ENCODE results near the gene DDX23. TPM values are rescaled to one million over a fixed set of nuclear protein-coding genes. Genes with fewer than 3 reads are reported as not detected.
A peak's percentile ranks its signal among the peaks of the same experiment; 100 is the strongest.

Gene DDX23
- polyA plus RNA-seq, 3 donors = 21.4 to 63.8 (median 28.4) TPM

- under 1% methylated on average over 63 of the region's 70 CpGs for WGBS (ENCODE audit: insufficient coverage)
- peak overlapping the region; percentile 100 for H2AFZ ChIP-seq (ENCODE audit: insufficient read depth, low read depth, low read length, poor library complexity, severe bottlenecking)
- Mint-ChIP-seq H3K4me3 (peak overlapping the region; percentile 96 to 99), H3K4me1 (peaks cover 35% of the 10 kb centered on the region), H3K27ac (peak overlapping the region in 4 of 7 donors; percentile 58 to 78 (median 76)), H3K9me3 (peaks cover 0 to 5% (median 0%) of the 10 kb centered on the region in 7 donors), H3K27me3 (ENCODE audit: low read depth in 3 of 3) (peaks cover 26 to 39% (median 37%) of the 10 kb centered on the region in 3 donors), H3K36me3 (peaks cover 0 to 7% of the 10 kb centered on the region in 2 donors)
- no peaks in the 10 kb centered on the region for H3K36me3 ChIP-seq (replicated peaks in 1 of 2; ENCODE audit: control insufficient read depth in 1 of 2, insufficient read depth in 2 of 2, low read length in 2 of 2)
- peak overlapping the region; percentile 69 for H3K9ac ChIP-seq (ENCODE audit: insufficient read depth, low read length, poor library complexity, severe bottlenecking)
- peaks cover 17 to 30% of the 10 kb centered on the region in 2 donors for H3K27me3 ChIP-seq (ENCODE audit: control insufficient read depth in 2 of 2, insufficient read depth in 2 of 2, low read length in 2 of 2)
- peak overlapping the region; percentile 53 to 95 (median 66) for H3K4me3 ChIP-seq (replicated peaks in 1 of 3; ENCODE audit: low read depth in 2 of 3, low read length in 3 of 3)
- peaks cover 25 to 39% of the 10 kb centered on the region in 2 donors for H3K4me1 ChIP-seq (ENCODE audit: control insufficient read depth in 1 of 2, insufficient read depth in 2 of 2, low read length in 2 of 2)
- H3K79me2 ChIP-seq (ENCODE audit: insufficient read depth, low read length) = no peaks in the 10 kb centered on the region
- peak; percentile 100 for TF ChIP-seq CTCF (IDR thresholded peaks at IDR 0.05)
- intact Hi-C loops (cut with micrococcal nuclease) = no loop called here
- DNase-seq = peak; percentile 66 to 74 (median 73)
- no peaks in the 10 kb centered on the region for H3K9me3 ChIP-seq (replicated peaks in 1 of 2; ENCODE audit: control insufficient read depth in 1 of 2, insufficient read depth in 1 of 2, low read length in 2 of 2)
- H3K27ac ChIP-seq (ENCODE audit: low read depth in 1 of 2, low read length in 2 of 2) = peak overlapping the region in 1 of 2 donors; percentile 66
- H4K20me1 ChIP-seq (ENCODE audit: insufficient read depth, low read length) = no peaks in the 10 kb centered on the region
- peak overlapping the region; percentile 98 for H3K4me2 ChIP-seq (replicated peaks; ENCODE audit: extremely low read depth, low read length, poor library complexity, severe bottlenecking)
Observed at GRCh38 chr12:48814262-48815125, 37.5 kb downstream of the DDX23 start.

GRCh38 chr12:48813465-48814261 is 38.3 kb downstream of the DDX23 start:
- H3K36me3 Mint-ChIP-seq = peaks cover 0 to 7% of the 10 kb centered on the region in 2 donors
- peak in 2 of 3 donors; percentile 21 to 23 for DNase-seq
- H3K36me3 ChIP-seq (replicated peaks in 1 of 2; ENCODE audit: control insufficient read depth in 1 of 2, insufficient read depth in 2 of 2, low read length in 2 of 2) = no peaks in the 10 kb centered on the region
- intact Hi-C loops (cut with micrococcal nuclease) = no loop called here
- TF ChIP-seq CTCF (IDR thresholded peaks at IDR 0.05) = no peak
- peak overlapping the region; percentile 69 for H3K9ac ChIP-seq (ENCODE audit: insufficient read depth, low read length, poor library complexity, severe bottlenecking)
- 3% methylated on average over 8 of the region's 18 CpGs for WGBS (ENCODE audit: insufficient coverage)
- no peak overlapping the region for H3K27ac ChIP-seq (ENCODE audit: low read depth in 1 of 2, low read length in 2 of 2)
- peak overlapping the region in 2 of 7 donors; percentile 63 to 64 for H3K27ac Mint-ChIP-seq
- H4K20me1 ChIP-seq (ENCODE audit: insufficient read depth, low read length) = no peaks in the 10 kb centered on the region
- H3K4me3 ChIP-seq (replicated peaks in 1 of 3; ENCODE audit: low read depth in 2 of 3, low read length in 3 of 3) = peak overlapping the region; percentile 53 to 95 (median 66)
- H3K27me3 Mint-ChIP-seq (ENCODE audit: low read depth in 3 of 3) = peaks cover 18 to 31% (median 29%) of the 10 kb centered on the region in 3 donors
- no peaks in the 10 kb centered on the region for H3K79me2 ChIP-seq (ENCODE audit: insufficient read depth, low read length)
- H2AFZ ChIP-seq (ENCODE audit: insufficient read depth, low read depth, low read length, poor library complexity, severe bottlenecking) = peak overlapping the region; percentile 100
- peaks cover 0 to 5% (median 0%) of the 10 kb centered on the region in 7 donors for H3K9me3 Mint-ChIP-seq
- H3K9me3 ChIP-seq (replicated peaks in 1 of 2; ENCODE audit: control insufficient read depth in 1 of 2, insufficient read depth in 1 of 2, low read length in 2 of 2) = no peaks in the 10 kb centered on the region
- peaks cover 33% of the 10 kb centered on the region for H3K4me1 Mint-ChIP-seq
- H3K4me1 ChIP-seq (ENCODE audit: control insufficient read depth in 1 of 2, insufficient read depth in 2 of 2, low read length in 2 of 2) = peaks cover 25 to 34% of the 10 kb centered on the region in 2 donors
- H3K4me2 ChIP-seq (replicated peaks; ENCODE audit: extremely low read depth, low read length, poor library complexity, severe bottlenecking) = peak overlapping the region; percentile 98
- H3K27me3 ChIP-seq (ENCODE audit: control insufficient read depth in 2 of 2, insufficient read depth in 2 of 2, low read length in 2 of 2) = peaks cover 11 to 22% of the 10 kb centered on the region in 2 donors
- H3K4me3 Mint-ChIP-seq = peak overlapping the region; percentile 96 to 99
